Embryonic facial prominence (tissue), 1 donor: ENCODE data around the gene UBN2.

ENCODE experiments used
- DNase-seq: peaks from one replicate; pipeline ENCODE4 v3.0.0-alpha.2; 2016; ENCODE audit errors: extremely low spot score

UBN2 gene

DNA sequence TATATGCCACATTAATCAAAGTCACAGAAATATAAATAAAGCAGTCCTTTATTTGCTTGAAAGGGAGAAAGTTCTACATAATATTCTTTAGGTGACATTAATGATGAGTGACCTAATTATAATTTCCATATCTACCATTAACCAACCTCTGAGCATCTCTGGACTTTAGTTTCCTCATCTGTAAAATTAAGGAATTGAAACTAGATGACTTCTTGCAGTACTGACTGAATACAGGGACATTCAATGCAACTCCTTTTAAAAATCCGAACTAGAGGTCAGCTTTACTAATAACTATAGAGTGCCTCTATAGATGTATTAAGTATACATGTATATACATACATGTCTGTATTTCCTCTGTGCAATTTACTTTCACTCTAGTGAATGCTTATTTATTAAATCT is 114.0 kb downstream of the UBN2 start:
- no peak for DNase-seq

DNA sequence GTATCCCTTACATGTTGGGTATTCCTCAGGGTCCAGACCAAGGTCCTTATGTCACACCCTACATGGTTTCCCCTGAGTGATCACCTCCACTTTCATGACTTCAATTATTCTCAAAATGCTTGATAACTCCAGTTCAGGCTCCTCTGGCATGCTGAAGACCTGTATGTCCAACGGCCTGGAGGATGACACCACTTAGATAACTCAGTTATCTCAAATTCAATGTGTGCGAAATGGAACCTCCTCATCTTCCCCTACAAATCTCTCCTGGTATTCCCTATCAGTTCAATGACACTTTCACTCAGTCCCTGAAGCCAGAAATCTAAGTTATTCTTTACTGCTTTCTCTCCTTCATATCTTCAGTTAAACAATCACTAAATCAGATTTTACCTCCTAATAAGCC is 120.0 kb downstream of the UBN2 start:
- no peak for DNase-seq

DNA sequence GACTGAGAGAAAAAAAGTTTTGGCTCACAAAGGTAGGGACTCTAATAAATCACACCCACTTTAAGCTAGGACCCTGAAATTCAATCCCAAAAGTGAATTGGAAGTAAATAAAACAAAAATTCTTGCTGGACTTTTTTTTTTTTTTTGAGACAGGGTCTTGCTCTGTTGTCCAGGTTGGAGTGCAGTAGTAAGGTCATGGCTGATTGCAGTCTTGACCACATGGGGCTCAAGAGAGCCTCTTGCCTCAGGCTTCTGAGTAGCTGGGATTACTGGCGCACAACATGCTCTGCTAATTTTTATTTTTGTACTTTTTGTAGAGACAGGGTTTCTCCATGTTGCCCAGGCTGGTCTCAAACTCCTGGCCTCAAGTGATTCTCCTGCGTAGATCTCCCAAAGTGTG is 123.7 kb downstream of the UBN2 start:
- DNase-seq = no peak

DNA sequence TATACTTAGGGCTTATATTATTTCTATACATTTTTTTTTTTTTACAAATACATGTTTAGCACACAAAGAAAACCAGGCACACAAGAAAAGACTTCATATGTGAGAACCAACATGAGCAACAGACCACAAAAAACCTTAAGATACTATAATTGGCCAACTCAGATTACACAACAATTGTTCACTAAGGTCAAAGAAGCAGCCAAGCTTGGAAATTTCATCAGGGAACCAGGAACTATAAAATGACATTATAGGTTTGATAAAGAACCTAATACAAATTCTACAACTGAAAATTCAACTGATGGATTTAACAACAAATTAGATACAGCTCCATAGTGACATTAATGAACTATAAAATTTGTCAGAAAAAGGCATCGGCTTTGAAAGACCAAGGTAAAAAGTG is 124.3 kb downstream of the UBN2 start:
- no peak for DNase-seq
